SH-SY5Y (cell line): ENCODE data around the gene FOXK2.

Experiments
- GATA2 ChIP-seq: IDR thresholded peaks from 2 replicates; pipeline ENCODE4 v1.6.1; 2011; ENCODE audit warnings: mild to moderate bottlenecking, low read depth, low read length
- GATA3 ChIP-seq: IDR thresholded peaks from 2 replicates; pipeline ENCODE4 v1.6.1; 2011; ENCODE audit warnings: low read depth, mild to moderate bottlenecking, low read length, moderate library complexity

DNA sequence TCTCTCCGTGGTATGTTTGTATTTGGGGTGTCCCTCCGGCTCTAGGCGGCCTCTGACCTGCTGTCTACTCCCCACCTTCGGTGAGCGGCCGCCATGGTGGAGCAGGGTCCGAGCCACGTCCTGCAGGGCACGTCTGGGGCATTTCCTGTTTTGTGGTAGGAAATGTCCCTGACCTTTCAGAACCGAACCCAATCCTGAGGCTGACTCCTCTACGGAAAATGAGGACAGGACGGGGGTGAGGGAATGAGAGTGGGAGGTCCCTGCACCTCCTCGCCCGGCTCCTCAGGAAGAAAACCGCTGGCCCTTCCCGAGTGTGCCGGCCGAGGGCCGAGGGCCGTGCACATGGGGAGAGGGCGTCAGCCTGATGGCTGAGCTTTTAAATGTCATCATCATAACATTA, 83.0 kb downstream of the FOXK2 start:
- no peak for TF ChIP-seq GATA3
- no peak for TF ChIP-seq GATA2
